H1 (cell line): ENCODE data around the gene RAB44. TPM values are rescaled to one million over a fixed set of nuclear protein-coding genes. Genes with fewer than 3 reads are reported as not detected.
A peak's percentile ranks its signal among the peaks of the same experiment; 100 is the strongest.

ENCODE experiments used
- CTCF ChIA-PET: fragments of 300-600 bp; sonication (Branson Sonifier 250); formaldehyde crosslinking; loops from one replicate; lab custom pipeline; 2021; ENCODE audit not compliant: partially characterized antibody; lab: Charles Lee
- POLR2A ChIA-PET: fragments of 300-600 bp; sonication (Branson Sonifier 250); formaldehyde crosslinking; loops from one replicate; lab custom pipeline; 2021; ENCODE audit warnings: inconsistent platforms; ENCODE audit not compliant: partially characterized antibody; lab: Charles Lee
- DNase-seq, 2 experiments: peaks; one replicate each; pipeline versions ENCODE4 v3.0.0 to v3.0.0-alpha.2; 2010 to 2022; ENCODE audit warnings: low spot score in 2 of 2, low read depth in 1 of 2, mixed read lengths in 1 of 2
- FAIRE-seq: peaks from 2 replicates; lab custom pipeline; 2011; peaks lifted over from hg19 to GRCh38; lab: Jason Lieb, UNC
- H2AFZ ChIP-seq: 2 replicates; pipeline ENCODE4 v1.8.1; 2012; ENCODE audit warnings: low read length, inconsistent platforms
- H2AK5ac ChIP-seq: 2 replicates; pipeline ENCODE4 v1.6.1; 2013; ENCODE audit warnings: low read depth, low read length
- H2BK120ac ChIP-seq: replicated peaks from 2 replicates; pipeline ENCODE3; 2013; ENCODE audit warnings: low read depth, low read length, inconsistent platforms
- H2BK12ac ChIP-seq: 2 replicates; pipeline ENCODE4 v1.6.1; 2013; ENCODE audit warnings: low read depth, low read length
- H2BK15ac ChIP-seq: 2 replicates; pipeline ENCODE4 v1.6.1; 2013; ENCODE audit warnings: low read length
- H2BK20ac ChIP-seq: 2 replicates; pipeline ENCODE4 v1.6.1; 2013; ENCODE audit warnings: low read length
- H2BK5ac ChIP-seq: 2 replicates; pipeline ENCODE4 v1.6.1; 2013; ENCODE audit warnings: low read depth, low read length
- H3K14ac ChIP-seq: 2 replicates; pipeline ENCODE4 v1.6.1; 2013; ENCODE audit warnings: inconsistent platforms; ENCODE audit not compliant: insufficient read length
- H3K18ac ChIP-seq: 2 replicates; pipeline ENCODE4 v1.6.1; 2013; ENCODE audit warnings: low read length; ENCODE audit errors: extremely low read depth
- H3K23ac ChIP-seq: 2 replicates; pipeline ENCODE4 v1.6.1; 2013; ENCODE audit warnings: inconsistent platforms; ENCODE audit not compliant: insufficient read length
- H3K23me2 ChIP-seq: 2 replicates; pipeline ENCODE4 v1.6.1; 2013; ENCODE audit warnings: low read depth, low read length
- H3K27ac ChIP-seq: 2 replicates; pipeline ENCODE4 v1.6.1; 2011; ENCODE audit warnings: low read depth, low read length, inconsistent platforms
- H3K27me3 ChIP-seq, 4 experiments: replicated peaks in 1 of 4; 1 replicate in 1 of 4; 2 replicates in 3 of 4; pipeline versions ENCODE4 v1.6.1 to v1.8.1; 2011 to 2013; ENCODE audit warnings: low read length in 3 of 4, mild to moderate bottlenecking in 3 of 4, inconsistent platforms in 2 of 4, mixed read lengths in 2 of 4, moderate library complexity in 1 of 4; ENCODE audit not compliant: control insufficient read depth in 3 of 4, insufficient read depth in 3 of 4; ENCODE audit errors: extremely low read depth in 1 of 4
- H3K36me3 ChIP-seq, 4 experiments: 2 replicates each; pipeline versions ENCODE4 v1.6.1 to v1.8.1; 2011 to 2013; ENCODE audit warnings: mild to moderate bottlenecking in 4 of 4, low read length in 3 of 4, moderate library complexity in 2 of 4, control low read depth in 1 of 4, inconsistent platforms in 1 of 4; ENCODE audit not compliant: insufficient read depth in 4 of 4, control insufficient read depth in 2 of 4
- H3K4ac ChIP-seq: replicated peaks from 2 replicates; pipeline ENCODE3; 2013; ENCODE audit warnings: low read length, low read depth, mixed read lengths, inconsistent platforms; ENCODE audit not compliant: insufficient read length
- H3K4me1 ChIP-seq, 4 experiments: replicated peaks in 1 of 4; 1 replicate in 1 of 4; 2 replicates in 3 of 4; pipeline versions ENCODE4 v1.6.1 to v1.8.1; 2011 to 2013; ENCODE audit warnings: low read length in 3 of 4, inconsistent platforms in 2 of 4, mixed read lengths in 1 of 4; ENCODE audit not compliant: insufficient read depth in 4 of 4, control insufficient read depth in 3 of 4
- H3K4me2 ChIP-seq, 2 experiments: 2 replicates each; pipeline versions ENCODE4 v1.6.1 to v1.8.1; 2011 to 2013; ENCODE audit warnings: low read depth in 2 of 2, low read length in 2 of 2, control low read depth in 1 of 2, inconsistent platforms in 1 of 2, mild to moderate bottlenecking in 1 of 2; ENCODE audit not compliant: insufficient read depth in 1 of 2
- H3K4me3 ChIP-seq, 4 experiments: fragments of 200-600, 300-600 bp in 1 of 4; sonication (generic), shearing (Covaris generic), sonication (Bioruptor Twin) in 1 of 4; 2 replicates each; pipeline versions ENCODE4 v1.5.1 to v1.8.1; 2011 to 2016; ENCODE audit warnings: low read length in 4 of 4, low read depth in 3 of 4, control low read depth in 2 of 4, inconsistent platforms in 2 of 4, mild to moderate bottlenecking in 2 of 4, mixed read lengths in 1 of 4, moderate library complexity in 1 of 4; ENCODE audit not compliant: insufficient read depth in 2 of 4; ENCODE audit errors: extremely low read depth in 1 of 4
- H3K56ac ChIP-seq: replicated peaks from 2 replicates; pipeline ENCODE3; 2013; ENCODE audit warnings: low read depth, mild to moderate bottlenecking, mixed read lengths, low read length, inconsistent platforms; ENCODE audit not compliant: insufficient read length
- H3K79me1 ChIP-seq: 2 replicates; pipeline ENCODE4 v1.6.1; 2013; ENCODE audit warnings: low read depth, low read length, control low read depth
- H3K79me2 ChIP-seq, 2 experiments: 2 replicates each; pipeline versions ENCODE4 v1.6.1 to v1.8.1; 2012 to 2013; ENCODE audit warnings: low read length in 2 of 2, mild to moderate bottlenecking in 2 of 2, inconsistent platforms in 1 of 2; ENCODE audit not compliant: insufficient read depth in 2 of 2, control insufficient read depth in 1 of 2
- H3K9ac ChIP-seq, 4 experiments: replicated peaks in 1 of 4; 1 replicate in 1 of 4; 2 replicates in 3 of 4; pipeline versions ENCODE4 v1.6.1 to v1.8.1; 2011 to 2013; ENCODE audit warnings: low read depth in 3 of 4, low read length in 3 of 4, control low read depth in 2 of 4, mild to moderate bottlenecking in 2 of 4, moderate library complexity in 2 of 4, inconsistent platforms in 1 of 4; ENCODE audit errors: extremely low read depth in 1 of 4
- H3K9me3 ChIP-seq, 2 experiments: 2 replicates each; pipeline versions ENCODE4 v1.6.1 to v1.8.1; 2012 to 2013; ENCODE audit warnings: mild to moderate bottlenecking in 2 of 2, moderate library complexity in 2 of 2, control low read depth in 1 of 2, inconsistent platforms in 1 of 2, low read depth in 1 of 2, low read length in 1 of 2, mixed read lengths in 1 of 2; ENCODE audit not compliant: insufficient read depth in 2 of 2
- H4K20me1 ChIP-seq, 2 experiments: replicated peaks in 1 of 2; 2 replicates each; pipeline versions ENCODE3 to v1.8.1; 2011 to 2013; ENCODE audit warnings: inconsistent platforms in 2 of 2, low read length in 2 of 2, mild to moderate bottlenecking in 1 of 2; ENCODE audit not compliant: insufficient read depth in 2 of 2, control insufficient read depth in 1 of 2
- H4K5ac ChIP-seq: 2 replicates; pipeline ENCODE4 v1.6.1; 2013; ENCODE audit warnings: low read length, low read depth, mixed read lengths, inconsistent platforms; ENCODE audit not compliant: insufficient read length
- H4K8ac ChIP-seq: 2 replicates; pipeline ENCODE4 v1.8.0; 2013; ENCODE audit warnings: mild to moderate bottlenecking, moderate library complexity, low read length, inconsistent platforms; ENCODE audit not compliant: insufficient read depth; ENCODE audit errors: extremely low read depth
- H4K91ac ChIP-seq: replicated peaks from 2 replicates; pipeline ENCODE3; 2013; ENCODE audit warnings: low read length, mixed read lengths, inconsistent platforms; ENCODE audit not compliant: insufficient read length
- BRCA1 ChIP-seq: IDR thresholded peaks from 2 replicates; pipeline ENCODE4 v1.6.1; 2012; ENCODE audit warnings: low read depth, low read length, improper control_type of control experiment
- CEBPB ChIP-seq: IDR thresholded peaks from 2 replicates; pipeline ENCODE4 v1.6.1; 2012; ENCODE audit warnings: low read depth, low read length
- CREB1 ChIP-seq: IDR thresholded peaks from 2 replicates; pipeline ENCODE4 v1.6.1; 2012; ENCODE audit warnings: inconsistent platforms
- EZH2 ChIP-seq: fragments of 200-600 bp; sonication (generic); IDR thresholded peaks from 2 replicates; pipeline ENCODE4 v1.7.1; 2012; ENCODE audit warnings: low read depth, mild to moderate bottlenecking, moderate library complexity, low read length, inconsistent platforms; ENCODE audit not compliant: severe bottlenecking
- KDM4A ChIP-seq: IDR thresholded peaks from one replicate; pipeline ENCODE4 v1.7.1; 2012; ENCODE audit warnings: low read depth, mild to moderate bottlenecking, moderate library complexity, low read length, inconsistent platforms; ENCODE audit not compliant: severe bottlenecking
- KDM5A ChIP-seq: fragments of 200-600 bp; IDR thresholded peaks from 2 replicates; pipeline ENCODE4 v1.7.1; 2012; ENCODE audit warnings: mild to moderate bottlenecking, low read length, inconsistent platforms, mixed read lengths
- SIRT6 ChIP-seq: IDR thresholded peaks from one replicate; pipeline ENCODE4 v1.7.1; 2012; ENCODE audit warnings: low read length, inconsistent platforms
- WGBS, 2 experiments: shearing (Covaris generic) in 1 of 2; methylation state at CpG; one replicate each; pipeline versions ENCODE4 v1.1.6 to v1.1.7; 2013 to 2015; ENCODE audit warnings: low lambda C conversion rate in 2 of 2, mixed read lengths in 2 of 2, inconsistent platforms in 1 of 2, low coverage in 1 of 2, missing lambda C conversion rate in 1 of 2; ENCODE audit not compliant: insufficient replicate concordance in 2 of 2, insufficient coverage in 1 of 2, insufficient read length in 1 of 2; ENCODE audit errors: extremely low coverage in 1 of 2, missing lambda C conversion rate in 1 of 2; 5-methylcytosine and 5-hydroxymethylcytosine counted together
- polyA plus RNA-seq, 7 experiments: library from polyadenylated mRNA; depleted of rRNA in 3 of 7; stranded (reverse) in 5 of 7; unstranded in 2 of 7; fragments of >200 nt in 5 of 7; fragments of 200-250 nt in 2 of 7; gene quantifications; 1 replicate in 5 of 7; 2 replicates in 1 of 7; 4 replicates in 1 of 7; pipeline versions ENCODE4 v1.2.1 to v1.2.3, GENCODE V29; 2011 to 2013; ENCODE audit warnings: missing spikeins in 2 of 7, mixed read lengths in 2 of 7
- total RNA-seq: library from RNA; stranded (reverse); fragmentation: NEBNext Ultra II Directional; extraction: Animal tissue kit (Norgen Biotek cat#: 25700); gene quantifications from 2 replicates; pipeline ENCODE4 v1.2.1, GENCODE V29; 2021
- TF ChIP-seq, protein P1 (sequence below), 3 experiments: IDR thresholded peaks; 1 replicate in 2 of 3; 2 replicates in 1 of 3; pipeline versions ENCODE4 v1.5.1 to v1.6.1; 2011; ENCODE audit warnings: low read length in 3 of 3, mild to moderate bottlenecking in 3 of 3, inconsistent platforms in 2 of 3, low read depth in 1 of 3, moderate library complexity in 1 of 3; ENCODE audit not compliant: insufficient read depth in 1 of 3; ENCODE audit errors: control extremely low read depth in 1 of 3

Gene RAB44
- total and polyA plus RNA-seq, 2 of the 8 experiments (the other 6 are each of a cell fraction or from before 2014, with no cell fraction given) = 0.02 TPM; not detected in 1

DNA sequence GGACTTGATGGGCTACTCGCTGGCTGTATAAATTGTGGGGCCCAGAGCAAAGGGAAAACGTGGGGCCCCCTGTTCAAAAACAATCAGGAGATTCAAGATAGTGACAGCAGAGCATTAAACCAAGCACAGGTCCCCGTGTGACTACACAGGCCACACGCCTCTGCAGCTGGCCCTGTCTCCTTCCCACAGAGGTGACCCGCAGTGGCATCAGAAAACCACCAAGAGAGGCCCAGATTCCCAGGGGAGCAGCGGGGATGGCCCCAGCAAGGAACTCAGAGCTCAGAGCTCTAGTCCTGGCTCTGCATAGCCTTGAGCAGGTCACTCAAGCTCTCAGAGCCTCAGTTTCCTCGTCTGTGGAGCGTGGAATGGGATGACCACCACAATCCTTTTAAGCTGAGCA lies 84.0 kb downstream of the RAB44 start:
- ChIA-PET CTCF (interaction anchor here (1.0 to 12.0 kb wide), 15 partner anchors 13 to 249 kb away, joined by 3 to 231 read pairs (median 14); no protein-coding TSS in a partner anchor), POLR2A (interaction anchor here (1.0 to 1.3 kb wide), 3 partner anchors 15 to 72 kb away, joined by 3 to 5 read pairs (median 4); no protein-coding TSS in a partner anchor)
- Histone ChIP-seq H3K9ac (no peak overlapping the region), H3K4ac (no peak overlapping the region), H2AK5ac (no peak overlapping the region), H3K36me3 (no peaks in the 10 kb centered on the region), H4K20me1 (no peaks in the 10 kb centered on the region), H3K56ac (no peak overlapping the region), H3K23ac (no peak overlapping the region), H3K18ac (no peak overlapping the region), H3K27me3 (no peaks in the 10 kb centered on the region; a peak in 2 of 7 replicates), H4K91ac (no peak overlapping the region), H3K9me3 (no peaks in the 10 kb centered on the region), H3K14ac (no peak overlapping the region), H3K4me2 (no peak overlapping the region), H4K5ac (no peak overlapping the region), H4K8ac (no peak overlapping the region), H2BK12ac (0 out of 2 replicates have a peak overlapping the region, but pooled peaks have one; percentile 60), H2AFZ (0 out of 2 replicates have a peak overlapping the region, but pooled peaks have one; percentile 23), H2BK15ac (peak overlapping the region; percentile 13; the same call in 1 of the 2 replicates), H3K4me3 (no peak overlapping the region), H3K79me2 (no peaks in the 10 kb centered on the region), H3K27ac (no peak overlapping the region), H2BK20ac (no peak overlapping the region; the same call in 1 of the 2 replicates), H3K4me1 (peaks cover 6 to 19% (median 11%) of the 10 kb centered on the region in 4 experiments), H2BK120ac (no peak overlapping the region), H2BK5ac (peak overlapping the region; percentile 26; the same call in 1 of the 2 replicates), H3K23me2 (peaks cover 2% of the 10 kb centered on the region; the same call in 1 of the 2 replicates), H3K79me1 (no peaks in the 10 kb centered on the region)
- WGBS, 2 experiments = 85% methylated on average over 8 of the region's 8 CpGs; no CpG with 5 or more reads in 1 of the 2 experiments
- TF ChIP-seq EZH2 = no peak
- TF ChIP-seq, protein P1, sequence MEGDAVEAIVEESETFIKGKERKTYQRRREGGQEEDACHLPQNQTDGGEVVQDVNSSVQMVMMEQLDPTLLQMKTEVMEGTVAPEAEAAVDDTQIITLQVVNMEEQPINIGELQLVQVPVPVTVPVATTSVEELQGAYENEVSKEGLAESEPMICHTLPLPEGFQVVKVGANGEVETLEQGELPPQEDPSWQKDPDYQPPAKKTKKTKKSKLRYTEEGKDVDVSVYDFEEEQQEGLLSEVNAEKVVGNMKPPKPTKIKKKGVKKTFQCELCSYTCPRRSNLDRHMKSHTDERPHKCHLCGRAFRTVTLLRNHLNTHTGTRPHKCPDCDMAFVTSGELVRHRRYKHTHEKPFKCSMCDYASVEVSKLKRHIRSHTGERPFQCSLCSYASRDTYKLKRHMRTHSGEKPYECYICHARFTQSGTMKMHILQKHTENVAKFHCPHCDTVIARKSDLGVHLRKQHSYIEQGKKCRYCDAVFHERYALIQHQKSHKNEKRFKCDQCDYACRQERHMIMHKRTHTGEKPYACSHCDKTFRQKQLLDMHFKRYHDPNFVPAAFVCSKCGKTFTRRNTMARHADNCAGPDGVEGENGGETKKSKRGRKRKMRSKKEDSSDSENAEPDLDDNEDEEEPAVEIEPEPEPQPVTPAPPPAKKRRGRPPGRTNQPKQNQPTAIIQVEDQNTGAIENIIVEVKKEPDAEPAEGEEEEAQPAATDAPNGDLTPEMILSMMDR (IDR thresholded peaks at IDR 0.05; ENCODE audit: control extremely low read depth in 1 of 3, insufficient read depth in 1 of 3, low read depth in 1 of 3, low read length in 3 of 3) = no peak
- TF ChIP-seq SIRT6 = no peak
- no peak for TF ChIP-seq BRCA1
- TF ChIP-seq CEBPB = no peak
- no peak for TF ChIP-seq KDM4A
- TF ChIP-seq KDM5A = no peak
- no peak for TF ChIP-seq CREB1
- FAIRE-seq = no peak
- DNase-seq = no peak
